GM19397 (cell line): ENCODE results near the gene SRM.
"Not testable (repeated sequence)": the region's sequence is repeated elsewhere in the genome, so short reads cannot be mapped to it uniquely, and the experiment has no call there.

Source experiments
- ATAC-seq: cut with Tn5 transposase; IDR thresholded peaks from one replicate; pipeline ENCODE4 v1.9.1; 2021; ENCODE audit warnings: mild to moderate bottlenecking, moderate library complexity; ENCODE audit not compliant: unreplicated experiment

The SRM gene

DNA sequence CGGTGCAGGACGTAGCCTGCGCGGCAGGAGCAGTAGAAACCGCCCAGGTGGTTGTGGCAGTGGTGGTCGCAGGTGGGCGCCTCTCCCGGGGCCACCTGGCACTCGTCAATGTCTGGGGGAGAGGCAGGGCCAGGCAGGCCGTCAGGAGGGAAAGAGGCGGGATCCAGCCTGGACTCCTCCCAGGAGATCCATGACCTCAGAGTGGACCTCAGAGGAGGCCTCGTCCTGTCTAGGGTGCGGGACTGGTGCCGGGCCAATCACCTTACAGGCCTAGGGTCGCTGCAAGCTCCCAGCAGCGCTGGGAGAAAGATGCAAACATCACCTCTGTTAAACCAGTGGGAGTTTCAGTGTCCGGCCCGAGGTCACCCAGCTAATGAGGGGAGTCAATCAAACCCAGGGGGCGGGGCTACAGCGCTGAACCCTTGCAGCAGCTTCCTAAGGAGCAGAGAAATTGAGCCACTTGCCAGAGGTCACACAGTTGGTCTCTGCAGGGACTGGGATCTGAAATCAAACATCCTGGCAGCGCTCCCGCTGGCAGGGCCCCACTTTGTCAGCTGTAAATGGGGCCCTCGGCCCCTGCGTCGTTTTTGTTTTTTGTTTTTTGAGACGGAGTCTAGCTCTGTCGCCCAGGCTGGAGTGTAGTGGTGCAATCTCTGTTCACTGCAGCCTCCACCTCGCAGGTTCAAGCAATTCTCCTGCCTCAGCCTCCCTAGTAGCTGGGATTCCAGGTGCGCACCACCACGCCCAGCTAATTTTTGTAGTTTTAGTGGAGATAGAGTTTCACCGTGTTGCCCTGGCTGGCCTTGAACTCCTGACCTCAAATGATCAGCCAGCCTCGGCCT is 14.2 kb downstream of the SRM start:
- ATAC-seq = no peak

DNA sequence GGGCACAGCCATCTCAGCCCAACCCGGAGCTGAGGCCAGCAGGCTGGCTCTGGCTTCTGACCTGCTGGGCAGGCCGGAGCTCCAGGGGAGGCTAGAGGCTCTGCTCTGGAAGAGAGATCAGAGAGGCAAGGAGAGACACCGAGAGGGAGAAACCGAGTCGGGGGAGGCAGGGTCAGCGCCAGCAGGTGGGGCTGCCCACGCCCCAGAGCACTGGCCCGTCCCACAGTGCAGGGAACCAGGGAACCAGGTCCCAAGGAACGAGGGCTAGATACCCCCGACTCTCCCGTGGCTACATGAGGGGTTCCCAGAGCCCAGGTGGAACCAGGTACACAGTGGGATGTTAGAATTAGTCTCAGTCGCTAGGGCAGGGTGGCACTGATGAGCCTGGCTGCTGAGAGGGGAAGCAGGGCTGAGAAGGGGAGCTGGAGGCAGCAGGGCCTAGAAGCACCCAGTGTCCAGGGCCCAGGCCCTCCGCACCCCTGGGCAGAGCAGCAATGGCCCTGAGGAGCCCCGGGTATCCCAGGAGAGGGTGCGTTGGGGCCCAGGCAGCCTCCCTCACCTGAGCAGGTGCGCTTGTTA is 14.9 kb downstream of the SRM start:
- ATAC-seq = no peak

DNA sequence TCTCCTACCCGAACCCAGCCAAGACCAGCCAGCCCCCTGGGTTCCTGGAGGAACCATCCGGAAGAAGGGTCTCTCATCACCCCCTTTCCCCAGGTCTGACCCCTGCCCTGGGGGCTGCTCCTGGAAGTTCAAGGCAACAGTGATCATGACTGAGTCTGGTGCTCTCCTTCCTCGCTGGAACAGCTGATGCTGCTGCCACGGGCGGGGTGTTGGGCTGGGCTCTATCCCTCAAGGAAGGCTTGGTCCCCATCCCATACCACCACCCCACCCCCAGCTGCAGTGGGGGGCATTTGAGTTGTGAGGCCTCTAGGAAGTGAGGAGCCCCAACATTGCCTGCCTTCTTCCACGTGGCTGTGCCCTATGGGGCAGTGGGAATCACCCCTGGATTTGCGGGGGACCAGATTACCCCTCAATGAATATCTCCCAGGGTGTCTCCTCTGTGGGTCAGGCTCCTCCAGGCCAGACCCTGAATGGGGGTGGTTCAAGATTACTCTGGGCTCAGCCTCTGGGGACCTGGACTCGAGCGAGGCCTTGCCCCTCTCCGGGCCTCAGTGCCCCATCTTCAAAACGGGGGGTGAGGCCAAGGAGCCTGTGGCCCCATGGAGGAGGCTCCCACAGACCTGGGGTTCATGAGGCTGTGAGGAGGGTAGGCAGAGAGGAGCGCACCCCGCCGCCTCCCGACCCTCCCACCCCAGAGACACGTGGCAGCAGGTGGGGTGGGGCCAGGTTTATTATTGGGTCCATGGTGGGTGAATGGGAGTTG is 15.6 kb downstream of the SRM start:
- no peak for ATAC-seq

DNA sequence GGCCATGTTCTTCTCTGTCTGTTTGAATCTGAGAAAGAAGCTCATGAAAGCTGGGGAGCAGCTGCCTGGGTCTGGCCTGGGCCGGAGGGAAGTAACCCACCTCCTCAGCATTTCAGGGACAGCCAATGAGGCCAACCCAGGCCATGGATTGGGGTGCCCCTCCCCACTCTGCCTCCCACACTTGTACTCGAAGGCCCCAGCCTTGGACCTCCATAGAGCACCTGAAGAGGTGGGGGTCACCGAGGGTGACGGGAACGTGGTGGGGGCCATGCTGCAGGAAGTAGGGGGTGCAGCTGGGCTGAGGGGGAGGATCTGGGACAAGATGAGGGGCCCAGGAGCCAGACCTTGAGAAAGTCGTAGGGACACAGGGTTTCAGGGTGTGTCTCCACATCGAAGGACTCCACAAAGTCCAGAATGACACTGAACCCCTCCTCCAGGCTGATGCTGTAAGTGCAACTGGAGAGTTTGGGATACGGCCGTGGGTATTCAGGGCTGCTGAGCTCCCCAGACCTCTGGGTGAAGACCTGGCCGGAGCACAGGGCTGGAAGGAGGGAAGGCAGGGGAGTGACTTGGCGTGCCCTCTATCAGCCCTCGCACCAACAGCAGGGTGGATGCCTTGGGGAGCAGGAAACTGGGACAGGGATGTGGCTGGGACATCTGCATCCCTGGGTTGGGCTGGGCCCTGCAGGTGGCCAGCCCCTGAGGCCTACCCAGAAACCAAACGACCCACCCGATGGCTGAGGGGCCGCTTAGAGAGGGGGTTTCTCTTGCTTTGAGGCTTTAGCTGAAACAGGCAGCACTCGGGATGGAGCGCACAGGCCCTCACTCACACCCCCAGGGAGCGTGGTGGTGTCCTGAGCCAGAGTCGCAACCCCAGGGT is 16.6 kb downstream of the SRM start:
- no peak for ATAC-seq

DNA sequence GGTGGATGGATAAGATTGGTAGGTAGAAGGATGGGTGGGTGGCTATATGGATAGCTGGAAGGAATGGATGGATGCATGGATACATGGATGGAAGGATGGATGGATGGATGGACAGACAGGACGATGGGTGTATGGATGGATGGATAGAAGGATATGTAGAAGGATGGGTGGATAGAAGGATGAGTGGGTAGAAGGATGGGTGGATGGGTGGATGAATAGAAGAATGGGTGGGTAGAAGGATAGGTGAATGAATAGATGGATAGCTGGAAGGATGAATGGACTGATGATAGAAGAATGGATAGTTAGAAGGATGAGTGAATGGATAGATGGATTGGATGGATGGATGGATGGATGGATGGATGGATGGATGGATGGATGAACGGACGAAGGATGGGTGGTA is 17.8 kb downstream of the SRM start:
- no peak for ATAC-seq

DNA sequence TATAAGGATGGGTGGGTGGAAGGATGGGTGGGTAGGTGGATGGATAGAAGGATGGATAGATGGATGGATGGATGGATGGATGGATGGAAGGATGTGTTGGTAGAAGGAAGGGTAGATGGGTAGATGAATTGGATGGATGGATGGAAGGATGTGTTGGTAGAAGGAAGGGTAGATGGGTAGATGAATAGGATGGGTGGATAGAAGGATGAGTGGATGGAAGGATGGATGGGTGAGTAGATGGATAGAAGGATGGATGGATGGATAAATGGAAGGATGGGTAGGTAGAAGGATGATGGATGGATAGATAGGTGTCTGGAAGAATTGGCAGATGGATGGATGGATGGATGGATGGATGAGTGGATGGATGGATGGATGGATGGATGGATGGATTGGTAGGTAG is 18.8 kb downstream of the SRM start:
- no peak for ATAC-seq

DNA sequence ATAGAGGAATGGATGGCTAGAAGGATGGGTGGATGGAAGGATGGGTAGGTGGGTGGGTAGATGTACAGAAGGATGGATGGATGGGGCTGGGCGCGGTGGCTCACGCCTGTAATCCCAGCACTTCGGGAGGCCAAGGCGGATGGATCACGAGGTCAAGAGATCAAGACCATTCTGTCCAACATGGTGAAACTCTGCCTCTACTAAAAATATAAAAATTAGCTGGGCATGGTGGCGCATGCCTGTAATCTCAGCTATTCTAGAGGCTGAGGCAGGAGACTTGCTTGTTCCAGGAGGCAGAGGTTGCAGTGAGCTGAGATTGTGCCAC is 19.8 kb downstream of the SRM start:
- ATAC-seq = not testable (repeated sequence)

DNA sequence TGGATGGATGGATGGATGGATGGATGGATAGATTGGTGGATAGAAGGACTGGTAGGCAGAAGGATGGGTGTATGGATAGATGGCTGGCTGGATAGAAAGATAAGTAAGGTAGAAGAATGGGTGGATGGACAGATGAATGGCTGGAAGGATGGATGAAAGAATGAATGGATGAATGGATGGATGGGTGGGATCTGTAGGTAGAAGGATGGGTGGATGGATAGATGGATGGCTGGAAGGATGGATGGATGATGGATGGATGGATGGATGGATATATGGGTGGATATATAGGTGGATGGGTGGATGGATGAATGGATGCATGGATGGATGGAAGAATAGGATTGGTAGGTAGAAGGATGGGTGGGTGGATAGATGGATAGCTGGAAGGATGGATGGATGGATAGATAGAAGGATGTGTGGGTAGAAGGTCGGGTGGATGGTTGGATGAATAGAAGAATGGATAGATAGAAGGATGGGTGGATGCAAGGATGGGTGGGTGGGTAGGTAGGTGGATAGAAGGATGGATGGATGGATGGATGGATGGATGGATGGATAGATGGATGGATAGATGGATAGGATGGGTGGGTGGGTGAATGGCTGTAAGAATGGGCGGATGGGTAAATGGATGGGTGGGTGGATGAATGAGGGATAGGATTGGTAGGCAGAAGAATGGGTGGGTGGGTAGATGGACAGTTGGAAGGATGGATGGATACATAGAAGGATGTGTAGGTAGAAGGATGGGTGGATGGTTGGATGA is 20.3 kb downstream of the SRM start:
- ATAC-seq = no peak

DNA sequence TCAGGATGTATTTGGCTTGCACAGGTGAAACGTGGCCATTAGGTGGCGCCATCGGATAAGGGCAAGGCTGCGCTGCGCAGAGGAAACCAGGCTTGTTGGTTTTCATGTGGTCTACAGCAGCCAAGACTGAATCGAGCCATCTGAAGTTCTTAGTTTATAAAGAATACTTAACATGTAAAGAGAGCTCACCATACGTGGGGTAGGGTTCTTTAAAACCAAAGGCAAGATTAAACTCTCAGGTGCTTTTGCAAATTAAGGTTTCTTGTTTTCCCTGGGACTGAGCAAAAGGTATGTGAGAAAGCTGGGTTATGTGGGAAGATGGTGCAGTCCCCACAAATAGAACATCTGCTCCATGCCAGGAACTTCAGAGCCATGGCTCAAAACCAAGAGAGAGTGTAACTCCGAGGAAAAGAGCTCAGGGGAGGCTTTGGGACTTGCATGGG is 22.1 kb downstream of the SRM start:
- no peak for ATAC-seq

DNA sequence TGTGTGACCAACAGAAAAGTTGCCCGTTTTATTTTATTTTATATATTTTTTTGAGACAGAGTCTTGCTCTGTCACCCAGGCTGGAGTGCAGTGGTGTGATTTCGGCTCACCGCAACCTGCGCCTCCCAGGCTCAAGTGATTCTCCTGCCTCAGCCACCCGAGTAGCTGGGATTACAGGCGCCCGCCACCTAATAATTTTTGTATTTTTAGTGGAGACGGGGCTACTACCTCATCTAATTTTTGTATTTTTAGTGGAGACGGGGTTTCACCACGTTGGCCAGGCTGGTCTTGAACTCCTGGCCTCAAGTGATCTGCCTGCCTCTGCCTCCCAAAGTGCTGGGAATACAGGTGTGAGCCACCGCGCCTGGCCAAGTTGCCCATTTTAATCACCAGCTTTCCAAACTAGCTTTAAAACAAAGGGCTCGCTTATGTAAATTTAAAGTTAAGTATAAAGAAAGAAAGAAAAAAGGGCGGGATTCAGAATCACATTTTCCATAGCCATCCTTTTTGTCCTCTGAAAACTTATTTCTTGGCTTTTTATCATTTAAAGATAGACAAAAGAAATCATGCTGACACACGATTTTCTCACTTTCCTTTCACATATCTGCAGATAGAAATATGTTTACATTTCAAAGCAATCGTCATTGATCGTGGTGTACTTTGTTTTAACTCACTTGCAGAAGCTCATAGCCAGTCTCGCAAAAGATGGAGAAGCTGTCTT is 22.6 kb downstream of the SRM start:
- ATAC-seq = not testable (repeated sequence)

DNA sequence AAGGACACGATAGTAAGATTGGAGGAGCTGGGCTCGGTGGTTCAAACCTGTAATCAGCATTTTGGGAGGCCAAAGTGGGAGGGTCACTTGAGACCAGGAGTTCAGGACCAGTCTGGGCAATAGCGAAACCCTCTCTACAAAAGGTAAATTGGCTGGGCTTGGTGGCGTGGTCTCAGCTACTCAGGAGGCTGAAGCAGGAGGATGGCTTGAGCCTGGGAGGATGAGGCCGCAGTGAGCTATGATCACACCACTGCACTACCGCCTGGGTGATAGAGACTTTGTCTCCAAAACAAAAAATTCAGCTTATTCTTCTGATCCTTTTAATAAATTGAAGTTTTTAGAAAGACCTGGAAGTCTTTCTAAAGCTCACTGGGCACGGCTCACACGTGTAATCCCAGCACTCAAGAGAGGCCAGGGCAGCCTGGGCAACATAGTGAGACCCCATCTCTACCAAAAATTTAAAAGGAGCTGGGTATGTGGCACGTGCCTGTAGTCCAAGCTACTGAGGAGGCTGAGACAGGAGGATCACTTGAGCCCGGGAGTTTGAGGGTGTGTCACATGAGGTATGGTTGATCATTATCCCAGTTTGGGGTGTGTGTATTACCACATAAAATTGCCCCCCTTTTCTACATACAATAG is 28.1 kb downstream of the SRM start:
- ATAC-seq = no peak

DNA sequence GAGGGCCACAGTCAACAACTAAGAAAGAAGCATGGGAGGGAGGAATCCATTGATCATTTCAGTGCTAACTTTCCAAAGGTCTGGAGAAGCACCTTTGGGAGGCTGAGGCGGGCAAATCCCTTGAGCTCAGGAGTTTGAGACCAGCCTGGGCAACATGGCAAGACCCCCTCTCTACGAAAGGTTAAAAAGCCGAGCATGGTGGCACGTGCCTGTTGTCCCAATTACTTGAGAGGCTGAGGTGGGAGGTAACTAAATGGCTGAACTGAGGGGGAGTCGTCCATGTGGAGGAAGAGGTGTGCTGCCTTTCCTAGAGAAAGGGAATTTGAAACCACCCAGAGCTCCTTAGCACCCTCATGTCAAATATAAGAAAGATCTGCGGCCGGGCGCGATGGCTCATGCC is 29.0 kb downstream of the SRM start:
- ATAC-seq = no peak

DNA sequence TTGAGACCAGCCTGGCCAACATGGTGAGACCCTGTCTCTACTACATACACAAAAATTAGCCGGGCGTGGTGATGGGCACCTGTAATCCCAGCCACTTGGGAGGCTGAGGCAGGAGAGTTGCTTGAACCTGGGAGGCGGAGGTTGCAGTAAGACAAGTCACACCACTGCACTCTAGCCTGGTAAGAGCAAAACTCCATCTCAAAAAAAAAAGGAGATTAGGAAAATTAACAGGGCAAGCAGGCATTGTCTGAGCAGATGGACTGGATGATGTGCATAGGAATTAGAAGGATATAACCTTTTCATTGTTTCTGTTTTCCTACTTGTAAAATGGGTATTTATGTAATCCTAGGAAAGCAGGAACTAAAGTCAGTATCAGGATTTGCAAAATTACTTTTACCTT is 31.8 kb downstream of the SRM start:
- ATAC-seq = no peak

DNA sequence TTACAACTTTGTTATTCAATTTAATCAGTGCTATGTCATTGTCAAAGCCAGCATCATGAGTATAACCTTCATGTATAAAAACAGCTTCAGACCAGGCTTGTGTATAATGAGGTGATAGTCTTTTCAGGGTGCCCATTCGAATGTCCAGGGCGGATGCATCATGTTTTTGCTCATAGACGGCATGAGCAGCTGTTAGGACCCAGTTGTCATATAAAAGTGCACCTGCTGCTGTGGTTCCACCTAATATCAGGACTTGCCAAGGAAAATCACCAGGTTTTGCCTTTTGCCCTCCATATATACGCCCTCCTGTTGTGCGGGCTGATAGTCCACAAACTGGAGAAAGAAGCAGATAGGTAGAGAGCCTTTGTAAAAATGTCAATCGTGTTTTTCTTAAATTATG is 32.5 kb downstream of the SRM start:
- ATAC-seq = no peak

DNA sequence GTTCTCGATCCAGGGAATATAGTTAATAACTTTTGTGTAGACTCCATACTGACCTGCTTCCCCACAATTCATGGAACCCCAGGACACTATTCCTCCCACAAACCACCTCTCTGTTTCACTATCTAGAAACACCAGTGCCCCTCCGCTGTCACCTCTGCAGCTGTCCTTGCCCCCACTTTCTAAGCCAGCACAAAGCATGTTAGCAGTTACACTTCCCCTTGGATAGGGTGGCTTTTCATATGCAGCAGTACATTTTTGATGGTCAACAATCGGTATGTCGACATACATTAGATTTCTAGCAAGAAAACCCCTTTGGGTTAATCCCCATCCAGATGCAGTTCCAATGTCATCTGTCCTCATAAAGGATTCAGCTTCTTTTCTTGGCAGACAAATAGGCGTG is 32.9 kb downstream of the SRM start:
- ATAC-seq = no peak

DNA sequence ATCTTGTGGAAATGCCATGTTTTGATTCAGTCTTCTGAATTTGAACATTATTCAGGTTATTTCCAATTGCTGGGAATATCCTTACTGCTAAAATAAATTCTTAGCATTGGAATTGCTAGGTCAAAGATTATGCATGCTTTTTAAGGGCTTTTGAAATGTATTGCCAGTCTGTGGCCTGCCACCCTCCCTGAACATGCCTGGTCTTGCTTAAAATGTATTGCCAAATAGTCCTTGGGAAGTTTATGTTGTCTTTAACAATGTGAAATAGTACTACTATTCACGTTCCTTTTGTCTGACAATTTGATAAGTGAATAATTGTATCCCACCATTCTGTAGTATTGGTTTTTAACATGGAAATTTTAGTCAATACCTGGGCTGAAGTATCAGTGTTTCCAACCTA is 33.8 kb downstream of the SRM start:
- ATAC-seq = no peak

DNA sequence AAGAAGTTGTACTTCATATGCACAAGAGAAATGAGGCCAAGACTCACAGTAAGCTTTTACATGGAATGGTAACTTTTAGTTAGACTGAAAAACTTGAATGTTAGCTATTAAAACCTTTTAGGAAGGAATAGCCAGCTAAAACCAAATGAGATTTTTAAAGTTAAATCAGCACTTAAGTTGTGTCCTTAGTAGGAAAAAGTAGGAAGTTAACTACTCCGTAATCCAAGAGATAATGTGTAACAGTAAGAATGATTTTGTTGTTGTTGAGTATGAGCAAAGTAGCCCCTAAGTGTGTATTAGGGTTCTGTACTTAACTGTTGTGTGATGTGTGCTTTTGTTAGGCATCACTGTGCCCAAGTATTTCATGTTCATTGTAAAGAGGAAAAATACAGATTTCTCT is 34.2 kb downstream of the SRM start:
- no peak for ATAC-seq

DNA sequence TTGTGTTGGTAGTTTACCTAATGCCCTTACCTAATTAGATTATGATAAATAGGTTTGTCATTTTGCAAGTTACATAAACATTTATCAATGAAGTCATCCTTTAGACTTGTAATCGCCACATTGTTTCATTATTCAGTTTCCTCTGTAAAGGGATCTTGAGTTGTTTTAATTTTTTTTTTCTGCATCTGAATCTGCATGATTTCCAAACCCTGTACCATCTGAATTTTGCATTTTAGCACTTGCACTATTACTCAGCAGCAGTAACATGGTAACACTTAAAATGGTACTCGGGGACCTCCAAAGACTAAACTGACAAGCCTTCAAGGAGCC is 35.0 kb downstream of the SRM start:
- ATAC-seq = no peak

DNA sequence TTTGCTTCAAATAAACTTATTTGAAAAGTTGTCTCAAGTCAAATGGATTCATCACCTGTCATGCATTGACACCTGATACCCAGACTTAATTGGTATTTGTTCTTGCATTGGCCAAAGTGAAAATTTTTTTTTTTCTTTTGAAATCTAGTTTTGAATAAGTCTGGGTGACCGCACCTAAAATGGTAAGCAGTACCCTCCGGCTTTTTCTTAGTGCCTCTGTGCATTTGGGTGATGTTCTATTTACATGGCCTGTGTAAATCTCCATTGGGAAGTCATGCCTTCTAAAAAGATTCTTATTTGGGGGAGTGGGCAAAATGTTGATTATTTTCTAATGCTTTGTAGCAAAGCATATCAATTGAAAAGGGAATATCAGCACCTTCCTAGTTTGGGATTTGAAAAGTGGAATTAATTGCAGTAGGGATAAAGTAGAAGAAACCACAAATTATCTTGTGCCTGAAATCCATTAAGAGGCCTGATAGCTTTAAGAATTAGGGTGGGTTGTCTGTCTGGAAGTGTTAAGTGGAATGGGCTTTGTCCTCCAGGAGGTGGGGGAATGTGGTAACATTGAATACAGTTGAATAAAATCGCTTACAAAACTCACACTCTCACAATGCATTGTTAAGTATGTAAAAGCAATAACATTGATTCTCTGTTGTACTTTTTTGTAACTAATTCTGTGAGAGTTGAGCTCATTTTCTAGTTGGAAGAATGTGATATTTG is 35.5 kb downstream of the SRM start:
- ATAC-seq = no peak
